Stimulated activated CD8-positive, alpha-beta memory T cell treated with anti-CD3 and anti-CD28 coated beads, Interleukin-15, amount 100 ng/mL, for 24 hours (primary cell): Measurements from ENCODE around the gene SMOC2.

Experiments used
- DNase-seq: peaks from one replicate; pipeline ENCODE4 v3.0.0-alpha.2; 2020; ENCODE audit warnings: low read depth

Gene SMOC2

GRCh38 chr6:168415098-168415992, 25.6 kb upstream of the SMOC2 start:
- DNase-seq: no peak

DNA sequence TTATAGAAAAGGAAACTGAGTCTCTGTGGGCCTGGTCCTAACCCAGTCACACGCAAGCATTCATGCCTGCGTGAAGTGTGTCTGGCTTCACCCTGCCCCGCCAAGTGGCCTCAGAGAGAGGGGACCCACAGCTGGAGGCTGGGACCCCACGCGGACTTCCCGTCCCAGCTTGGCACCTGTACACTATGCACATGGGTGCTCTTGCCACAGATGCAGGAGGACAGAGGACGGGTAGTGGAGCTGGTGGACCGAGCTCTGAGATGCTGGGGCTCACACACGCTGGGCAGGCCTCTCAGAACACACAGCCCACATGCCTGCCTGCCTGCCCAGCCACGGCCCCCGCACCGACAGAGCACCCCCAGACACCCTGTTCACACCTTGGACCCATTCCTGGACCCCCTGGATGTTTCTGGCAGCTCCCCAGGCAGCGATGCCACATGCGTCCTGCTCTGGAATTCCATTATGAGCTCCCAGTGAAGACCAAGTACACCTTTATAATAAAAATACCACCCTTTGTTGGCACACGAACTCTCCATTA, 24.9 kb upstream of the SMOC2 start:
- no peak for DNase-seq

- no peak for DNase-seq
Measured at GRCh38 chr6:168416531-168416930, 24.5 kb upstream of the SMOC2 start.

- DNase-seq: no peak
Measured at GRCh38 chr6:168417191-168417590, 23.8 kb upstream of the SMOC2 start.

DNA sequence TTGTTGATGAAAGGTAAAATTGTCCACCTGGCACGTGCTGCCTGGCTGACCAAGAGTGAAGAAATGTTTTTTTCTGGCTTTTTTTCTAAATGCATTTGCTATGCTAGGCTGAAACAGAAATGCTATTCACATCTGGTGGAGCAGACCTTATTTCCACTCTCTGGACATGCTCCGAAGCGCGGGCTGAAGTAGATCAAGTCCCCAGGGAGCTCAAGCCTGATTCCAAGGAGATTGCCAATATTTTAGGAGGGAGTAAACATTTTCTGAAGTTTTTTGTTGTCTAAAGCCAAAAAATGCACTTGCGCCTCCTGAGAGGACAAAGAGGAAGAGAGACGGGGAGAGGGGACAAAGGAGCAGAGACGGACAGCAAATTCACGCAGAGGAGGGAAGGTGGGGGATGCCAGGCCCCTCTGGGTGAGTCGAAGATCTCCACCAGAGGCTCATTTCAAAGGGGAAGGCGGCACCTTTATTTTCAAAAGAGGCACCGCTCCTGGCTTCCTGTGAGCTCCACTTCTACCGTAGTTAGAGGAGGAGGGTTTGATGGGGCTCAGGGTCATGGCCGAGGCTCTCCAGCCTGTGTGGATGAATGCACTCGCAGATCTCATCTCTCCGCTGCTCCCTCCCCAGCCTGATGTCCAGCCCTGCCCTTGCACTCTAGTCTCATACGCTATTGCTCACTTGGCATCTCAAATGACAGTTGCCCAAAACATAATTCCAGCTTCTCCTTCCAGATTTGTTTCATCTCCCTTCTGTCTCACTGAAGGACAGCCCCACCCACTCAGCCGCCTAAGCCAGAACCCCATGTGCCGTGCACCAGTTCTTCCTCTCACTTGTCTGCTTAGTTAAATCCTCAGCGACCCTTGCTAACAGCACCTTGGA, 23.1 kb upstream of the SMOC2 start:
- DNase-seq: no peak

DNA sequence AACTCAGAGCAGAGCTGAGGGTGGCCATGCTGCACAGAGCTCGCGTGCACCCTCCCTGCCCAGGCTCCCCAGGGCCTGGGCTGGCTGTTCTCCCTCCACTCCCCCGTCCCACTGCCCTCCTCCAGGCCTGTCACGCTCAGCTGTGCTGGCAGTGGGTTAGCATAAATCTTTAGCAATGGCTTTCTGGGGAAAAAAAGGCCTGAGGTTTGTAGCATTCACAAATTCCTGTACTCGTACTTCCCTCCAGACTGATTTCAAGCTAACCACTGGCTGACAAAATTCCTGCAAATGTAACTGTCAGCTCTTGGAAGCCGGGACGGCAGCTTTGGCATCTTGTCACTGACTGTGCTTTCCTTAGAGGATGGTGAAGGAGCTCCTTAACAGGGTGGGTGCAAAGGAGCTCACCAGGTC, 22.3 kb upstream of the SMOC2 start:
- DNase-seq: no peak

DNA sequence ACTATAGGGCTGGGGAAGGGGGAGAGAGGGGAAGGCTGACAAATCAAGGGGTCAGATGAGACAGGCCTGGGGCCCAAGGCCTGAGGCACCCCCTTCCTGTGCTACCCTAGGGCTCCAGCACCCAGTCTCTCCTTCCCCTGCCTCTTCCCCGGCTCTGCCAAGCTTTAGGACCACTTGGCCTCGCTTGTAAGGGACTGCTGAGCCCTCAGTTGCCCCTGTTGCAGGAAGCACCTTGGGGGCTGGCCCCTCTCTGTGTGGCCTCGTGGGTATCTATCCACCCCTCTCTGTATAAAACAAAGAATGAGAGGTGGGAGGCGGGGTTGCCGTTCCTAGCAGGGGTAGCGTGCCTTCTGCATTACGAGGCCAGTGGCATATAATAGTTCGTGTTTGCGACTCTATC, 21.4 kb upstream of the SMOC2 start:
- DNase-seq: no peak

DNA sequence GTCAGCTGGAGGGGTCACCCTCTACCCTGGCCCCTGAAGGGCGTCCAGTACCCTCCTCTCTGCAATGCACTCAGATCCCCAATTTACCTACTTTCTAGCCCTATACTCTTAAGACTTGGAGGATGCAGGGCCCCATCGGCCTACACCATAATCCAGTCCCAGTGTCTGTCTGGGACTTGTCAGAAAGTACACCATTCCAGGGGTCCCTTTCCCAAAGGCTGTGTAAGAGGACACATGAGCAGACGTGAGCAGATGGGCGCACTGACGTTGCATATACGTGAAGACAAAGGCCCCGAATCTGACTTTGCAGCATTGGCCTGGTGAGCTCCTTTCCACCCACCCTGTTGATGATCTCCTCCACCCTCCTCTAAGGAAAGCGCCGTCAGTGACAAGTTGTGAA, 20.9 kb upstream of the SMOC2 start:
- no peak for DNase-seq

DNA sequence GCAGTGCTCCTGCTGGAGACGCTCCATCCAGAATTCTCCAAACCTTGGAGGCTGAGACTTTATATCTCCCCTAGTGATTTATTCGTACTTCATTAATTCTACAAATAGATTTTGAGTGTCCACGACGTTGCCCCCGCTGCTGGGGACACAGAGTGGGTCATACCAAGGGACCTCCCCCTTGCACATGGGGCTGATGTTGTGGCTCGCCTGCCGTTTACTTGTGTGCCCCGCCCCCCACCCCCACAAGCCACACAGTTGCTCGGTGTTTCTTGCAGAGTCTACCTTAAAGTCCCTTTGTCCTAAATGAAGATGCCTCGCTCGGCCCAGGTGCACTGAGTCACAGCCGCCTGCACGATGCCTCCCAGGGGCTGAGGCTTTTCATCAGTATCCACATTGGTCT, 20.3 kb upstream of the SMOC2 start:
- DNase-seq: no peak

DNA sequence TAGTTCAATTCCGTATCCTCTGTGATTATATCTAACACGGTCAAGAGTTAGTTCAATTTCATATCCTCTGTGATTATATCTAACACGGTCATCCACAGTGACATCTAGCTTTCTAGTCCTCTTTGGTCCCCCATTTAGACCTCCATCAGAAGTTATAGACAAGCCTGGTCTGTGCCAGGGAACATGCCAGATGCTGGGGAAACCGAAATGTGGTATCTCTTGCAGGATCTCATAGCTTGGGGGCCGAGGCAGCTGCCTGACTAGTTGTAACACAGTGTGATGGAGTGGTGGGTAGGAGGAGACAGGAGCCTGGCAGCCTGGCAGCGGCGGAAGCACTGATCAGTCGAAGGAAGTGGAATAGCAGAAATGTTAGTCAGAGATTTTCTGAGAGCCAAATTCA, 13.8 kb upstream of the SMOC2 start:
- DNase-seq: no peak

- no peak for DNase-seq
Measured at GRCh38 chr6:168428052-168428826, 12.7 kb upstream of the SMOC2 start.

DNA sequence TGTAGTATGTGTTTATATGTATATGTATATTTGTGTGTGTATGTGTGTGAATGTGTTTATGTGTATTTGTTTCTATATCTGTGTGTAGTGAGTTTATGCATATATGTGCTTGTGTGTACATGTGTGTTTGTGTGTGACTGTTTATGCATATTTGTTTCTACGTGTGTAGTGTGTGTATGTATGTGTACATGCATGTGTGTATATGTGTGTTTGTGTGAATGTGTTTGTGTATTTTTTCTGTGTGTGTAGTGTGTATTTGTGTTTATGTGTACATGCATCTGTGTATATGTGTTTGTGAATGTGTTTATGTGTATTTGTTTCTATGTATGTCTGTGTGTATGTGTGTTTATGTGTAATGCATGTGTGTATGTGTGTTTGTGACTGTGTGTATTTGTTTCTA, 12.1 kb upstream of the SMOC2 start:
- DNase-seq: no peak

DNA sequence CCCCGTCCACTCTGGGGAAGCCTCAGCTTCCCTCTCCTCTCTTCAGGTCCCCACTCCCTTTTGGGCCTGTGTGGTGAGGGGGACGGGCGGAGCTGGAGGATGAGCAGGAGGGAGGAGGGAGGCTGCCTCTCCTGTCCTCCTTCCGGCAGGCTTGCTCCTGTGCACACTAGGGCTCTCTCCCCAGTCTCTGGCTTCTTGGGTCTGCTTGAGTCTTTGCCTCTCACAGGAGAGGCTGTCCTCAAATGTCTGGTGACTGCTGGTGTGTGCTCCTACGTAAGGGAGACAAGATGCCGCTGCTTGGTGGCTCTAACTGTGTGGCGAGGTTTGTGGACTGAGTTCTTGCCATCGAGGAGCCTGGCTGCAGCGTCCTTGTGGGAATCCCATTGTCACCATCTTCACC, 8.8 kb upstream of the SMOC2 start:
- DNase-seq: no peak

DNA sequence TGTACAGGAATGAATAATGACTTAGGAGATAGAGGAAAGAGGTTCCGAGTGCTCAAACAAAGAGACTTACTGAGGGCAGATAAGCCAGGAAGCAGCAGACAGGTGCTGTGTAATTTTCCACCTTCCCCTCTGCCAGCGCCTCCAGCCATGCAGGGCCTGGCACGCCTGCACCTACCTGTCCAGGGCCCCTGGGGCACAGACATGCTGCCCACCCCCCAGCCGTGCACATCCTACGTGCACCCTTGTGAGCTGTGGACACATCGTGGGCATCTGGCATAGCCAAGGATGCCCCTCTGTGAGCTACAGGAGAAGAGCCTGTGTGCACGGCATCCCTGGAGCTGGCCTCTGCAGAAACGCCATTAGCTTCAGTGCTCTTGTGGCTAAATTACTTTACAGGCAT, 7.1 kb upstream of the SMOC2 start:
- no peak for DNase-seq

DNA sequence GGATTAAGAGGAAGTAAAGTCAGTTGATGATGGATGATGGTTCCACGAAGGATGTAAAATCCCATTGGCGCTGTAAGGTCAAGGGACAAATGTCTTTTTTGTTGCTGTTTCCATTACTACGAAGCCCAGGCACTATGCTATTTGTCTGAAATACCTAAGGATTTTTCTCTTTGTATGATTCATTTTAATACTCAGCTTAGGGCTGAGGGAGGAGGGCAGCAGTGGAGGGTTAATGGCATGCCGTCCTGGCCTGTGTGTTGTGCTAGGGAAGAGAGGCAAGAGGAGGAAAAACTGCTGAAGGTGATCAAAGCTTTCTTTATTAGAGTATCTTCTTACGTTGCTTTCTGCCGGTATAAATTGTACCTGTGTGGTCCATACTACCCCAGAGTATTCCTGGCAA, 6.5 kb upstream of the SMOC2 start:
- no peak for DNase-seq

GRCh38 chr6:168437751-168438150, 3.2 kb upstream of the SMOC2 start:
- DNase-seq: no peak

DNA sequence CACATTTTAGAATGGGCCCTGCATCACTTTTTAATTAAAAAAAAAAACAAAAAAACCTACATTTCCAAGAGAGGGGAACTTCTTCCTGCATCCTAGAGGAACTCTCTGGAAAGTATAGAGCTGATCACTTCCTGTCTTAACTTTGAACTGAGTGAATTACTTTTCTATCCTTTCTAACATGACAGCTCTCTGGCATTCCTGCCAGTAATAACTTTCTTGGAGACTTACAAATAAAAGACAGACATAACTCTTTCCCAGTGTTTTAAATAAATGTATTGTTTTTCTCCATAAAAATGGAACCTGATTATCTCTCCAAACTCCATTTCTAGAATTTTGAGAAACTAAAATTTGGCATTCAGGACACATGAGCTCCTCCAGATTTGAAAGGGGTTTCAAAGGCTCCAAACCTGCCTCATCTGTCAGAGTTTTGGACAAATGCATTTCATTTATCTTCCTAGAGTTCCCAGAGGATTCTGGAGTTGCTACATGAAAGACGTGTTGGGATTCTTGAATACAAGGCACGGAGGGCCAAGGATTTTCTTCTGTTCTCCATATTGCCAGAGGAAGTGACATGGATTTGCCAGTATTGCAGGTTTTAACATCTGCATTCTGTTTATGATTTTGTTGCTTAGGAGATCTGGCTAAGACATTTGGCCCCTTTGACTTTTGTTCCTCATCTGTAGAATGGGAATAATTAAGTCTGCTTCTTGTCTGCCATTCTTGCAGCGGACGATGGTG, 2.0 kb upstream of the SMOC2 start:
- no peak for DNase-seq

DNA sequence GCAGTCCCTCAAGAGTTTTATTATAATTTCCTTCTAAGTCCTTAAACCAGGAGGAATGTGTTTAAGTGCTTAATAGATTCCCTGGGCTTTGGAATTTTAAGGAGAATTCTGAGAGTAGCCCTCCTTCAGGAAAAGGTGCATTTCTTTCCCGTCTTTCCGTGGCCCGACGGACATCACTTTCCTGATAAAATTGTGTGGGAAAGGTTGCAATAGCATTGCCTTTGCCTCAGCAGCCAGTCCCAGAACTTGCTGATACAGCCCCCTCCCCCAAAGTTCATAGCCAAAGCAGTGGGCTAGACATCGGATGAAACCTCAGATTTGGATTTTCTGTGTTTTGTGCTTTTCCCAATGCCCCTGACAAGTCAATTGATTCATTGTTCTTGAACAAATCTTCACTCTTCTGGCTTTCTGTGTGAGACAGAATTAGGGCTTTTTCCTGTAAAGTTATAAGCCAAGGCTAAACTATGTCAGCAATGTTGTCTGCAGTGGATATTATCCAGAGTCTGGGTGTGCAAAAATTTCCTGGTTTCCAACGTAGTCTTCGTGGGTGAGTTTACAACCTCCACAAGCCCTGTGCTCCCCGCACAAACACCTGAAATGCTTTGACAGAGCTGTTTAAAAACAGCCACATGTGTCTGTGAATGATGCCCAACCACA, 1.1 kb upstream of the SMOC2 start:
- DNase-seq: no peak

DNA sequence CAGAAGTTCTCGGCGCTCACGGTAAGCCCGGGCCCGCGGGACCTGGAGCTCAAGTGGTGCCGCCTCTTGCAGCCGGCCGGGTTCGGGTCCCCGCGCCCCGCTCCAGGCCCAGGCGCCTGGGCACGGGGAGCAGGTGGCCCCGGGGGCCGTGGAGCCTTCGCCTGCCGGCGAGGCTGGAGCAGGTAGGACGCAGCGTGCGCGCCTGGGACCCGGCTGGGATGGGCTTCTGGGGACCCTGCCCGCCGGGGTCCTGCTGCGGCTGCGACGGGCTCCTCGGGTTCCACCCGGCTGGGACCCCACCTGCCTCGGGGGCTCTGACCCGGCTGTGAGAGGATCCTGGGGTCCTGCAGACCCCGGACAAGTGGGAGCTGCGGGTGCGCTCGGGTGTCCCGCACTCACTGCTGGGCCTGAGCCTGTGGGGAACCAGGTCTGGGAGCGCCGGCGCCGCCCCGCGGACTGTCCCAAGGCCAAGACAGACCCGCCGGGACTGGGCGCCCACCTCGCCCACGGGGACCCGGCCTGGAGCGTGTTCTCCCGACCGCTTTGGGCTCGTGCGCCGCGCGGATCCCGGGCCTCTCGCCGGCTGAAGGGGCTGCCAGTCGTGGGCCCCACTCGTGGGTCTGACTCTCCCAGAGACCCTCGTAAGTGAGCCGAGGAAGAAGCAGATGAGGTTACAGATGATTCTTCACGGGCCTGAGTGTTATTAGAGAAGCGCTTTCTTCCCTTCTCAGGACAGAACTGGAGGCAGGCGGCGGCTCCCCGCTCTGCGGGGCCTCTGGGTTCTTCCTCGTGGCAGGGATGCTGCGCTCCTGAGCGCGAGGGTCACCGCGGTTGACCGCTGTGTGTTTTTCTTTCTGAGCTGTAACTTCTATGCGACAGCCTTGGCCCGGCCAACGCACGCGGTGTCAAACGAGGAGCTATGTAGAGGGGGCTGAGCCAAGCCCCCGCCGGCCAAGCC, 729 bp downstream of the SMOC2 start:
- no peak for DNase-seq

GRCh38 chr6:168442646-168443045, 1.7 kb downstream of the SMOC2 start:
- no peak for DNase-seq
